ENCODE data around the gene SDC3. TPM values are rescaled to one million over a fixed set of nuclear protein-coding genes. Genes with fewer than 3 reads are reported as not detected.

Gene SDC3
- total RNA-seq, 4 donors from 2014 or later, result 2.9 to 11.6 (median 5.1) TPM

DNA sequence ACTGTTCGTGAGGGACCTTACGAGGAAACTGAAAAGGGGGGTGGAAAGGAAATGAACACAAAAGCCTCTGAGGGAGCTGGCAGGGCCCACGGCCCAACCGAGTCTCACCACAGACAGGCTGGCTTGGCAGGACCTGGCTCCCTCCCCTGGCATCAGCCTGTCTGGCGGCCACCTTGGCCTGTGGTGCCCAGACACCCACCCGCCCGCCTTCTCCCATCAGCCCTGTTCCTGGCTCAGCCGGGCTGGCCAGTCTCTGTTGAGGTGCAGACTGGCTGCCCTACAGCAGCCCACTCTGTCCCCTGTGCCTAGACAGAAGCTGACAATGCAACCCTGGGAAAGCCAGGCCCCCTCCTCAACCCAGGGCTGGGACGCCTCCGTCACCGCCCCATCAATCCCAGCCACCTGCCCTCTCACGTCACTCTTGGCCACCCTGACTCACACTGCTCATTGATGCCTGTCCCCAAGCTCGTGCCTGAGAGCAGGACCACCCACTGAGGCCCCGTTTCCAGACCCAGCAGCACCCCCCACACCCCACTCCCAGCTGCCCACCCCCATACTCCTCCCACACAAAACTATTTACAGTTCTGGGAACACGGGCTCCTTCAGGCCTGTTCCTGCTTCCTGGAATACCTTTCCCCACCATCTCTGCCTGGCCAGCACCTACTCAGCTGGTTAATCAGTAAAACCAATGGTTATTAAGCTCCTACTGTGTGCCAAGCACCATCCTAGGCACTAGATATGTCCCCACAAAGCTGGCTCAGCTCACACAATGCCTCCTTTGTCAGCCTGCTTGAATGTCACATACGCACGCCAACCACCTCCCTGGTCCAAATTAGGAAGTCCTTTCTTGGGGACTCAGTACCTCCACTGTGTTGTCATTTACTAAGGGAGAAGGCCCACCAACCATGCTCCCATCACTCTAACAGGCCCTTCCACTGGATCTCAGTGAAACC is 22.7 kb downstream of the SDC3 start:
- Histone ChIP-seq H3K36me3 (no peaks in the 10 kb centered on the region), H3K27me3 (no peaks in the 10 kb centered on the region), H3K4me3 (no peak overlapping the region), H3K27ac (peak overlapping the region; percentile 7 to 88 (median 81)), H3K4me1 (peaks cover 4 to 43% (median 11%) of the 10 kb centered on the region in 3 donors), H3K9me3 (no peaks in the 10 kb centered on the region)
- 60 to 62% methylated on average over 9 to 13 of the region's 17 CpGs for WGBS, 2 donors
- no peak for DNase-seq
- no peak for TF ChIP-seq POLR2A (IDR thresholded peaks at IDR 0.05)
- TF ChIP-seq, protein P1, sequence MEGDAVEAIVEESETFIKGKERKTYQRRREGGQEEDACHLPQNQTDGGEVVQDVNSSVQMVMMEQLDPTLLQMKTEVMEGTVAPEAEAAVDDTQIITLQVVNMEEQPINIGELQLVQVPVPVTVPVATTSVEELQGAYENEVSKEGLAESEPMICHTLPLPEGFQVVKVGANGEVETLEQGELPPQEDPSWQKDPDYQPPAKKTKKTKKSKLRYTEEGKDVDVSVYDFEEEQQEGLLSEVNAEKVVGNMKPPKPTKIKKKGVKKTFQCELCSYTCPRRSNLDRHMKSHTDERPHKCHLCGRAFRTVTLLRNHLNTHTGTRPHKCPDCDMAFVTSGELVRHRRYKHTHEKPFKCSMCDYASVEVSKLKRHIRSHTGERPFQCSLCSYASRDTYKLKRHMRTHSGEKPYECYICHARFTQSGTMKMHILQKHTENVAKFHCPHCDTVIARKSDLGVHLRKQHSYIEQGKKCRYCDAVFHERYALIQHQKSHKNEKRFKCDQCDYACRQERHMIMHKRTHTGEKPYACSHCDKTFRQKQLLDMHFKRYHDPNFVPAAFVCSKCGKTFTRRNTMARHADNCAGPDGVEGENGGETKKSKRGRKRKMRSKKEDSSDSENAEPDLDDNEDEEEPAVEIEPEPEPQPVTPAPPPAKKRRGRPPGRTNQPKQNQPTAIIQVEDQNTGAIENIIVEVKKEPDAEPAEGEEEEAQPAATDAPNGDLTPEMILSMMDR (IDR thresholded peaks at IDR 0.05), result no peak
- intact Hi-C loops (cut with DNase I), result no loop called here

GRCh38 chr1:30884723-30885122 is 23.8 kb downstream of the SDC3 start:
- no peaks in the 10 kb centered on the region for H3K27me3 ChIP-seq
- no peaks in the 10 kb centered on the region for H3K9me3 ChIP-seq
- H3K27ac ChIP-seq, result peak overlapping the region in 3 of 4 donors; percentile 34 to 88 (median 82)
- WGBS, 2 donors, result 84 to 87% methylated on average over 5 of the region's 5 CpGs
- intact Hi-C loops (cut with DNase I), result no loop called here
- no peak overlapping the region for H3K4me3 ChIP-seq
- peaks cover 4 to 48% (median 12%) of the 10 kb centered on the region in 3 donors for H3K4me1 ChIP-seq
- no peak for DNase-seq
- TF ChIP-seq, protein P1 (IDR thresholded peaks at IDR 0.05), result no peak
- TF ChIP-seq POLR2A (IDR thresholded peaks at IDR 0.05), result no peak
- H3K36me3 ChIP-seq, result no peaks in the 10 kb centered on the region

- Histone ChIP-seq H3K9me3 (no peaks in the 10 kb centered on the region), H3K27me3 (peaks cover 0 to 2% (median 0%) of the 10 kb centered on the region in 4 donors), H3K36me3 (no peaks in the 10 kb centered on the region), H3K4me3 (no peak overlapping the region), H3K27ac (peak overlapping the region in 3 of 4 donors; percentile 34 to 82 (median 64)), H3K4me1 (peaks cover 5 to 49% (median 17%) of the 10 kb centered on the region in 3 donors)
- TF ChIP-seq POLR2A (IDR thresholded peaks at IDR 0.05), result no peak
- TF ChIP-seq, protein P1 (IDR thresholded peaks at IDR 0.05), result no peak
- whole genome bisulfite sequencing, 2 donors, result 60 to 74% methylated on average over 2 to 3 of the region's 18 CpGs
- intact Hi-C loops (cut with DNase I), result no loop called here
- DNase-seq, result no peak
Measured at GRCh38 chr1:30883389-30884172, 25.0 kb downstream of the SDC3 start.

DNA sequence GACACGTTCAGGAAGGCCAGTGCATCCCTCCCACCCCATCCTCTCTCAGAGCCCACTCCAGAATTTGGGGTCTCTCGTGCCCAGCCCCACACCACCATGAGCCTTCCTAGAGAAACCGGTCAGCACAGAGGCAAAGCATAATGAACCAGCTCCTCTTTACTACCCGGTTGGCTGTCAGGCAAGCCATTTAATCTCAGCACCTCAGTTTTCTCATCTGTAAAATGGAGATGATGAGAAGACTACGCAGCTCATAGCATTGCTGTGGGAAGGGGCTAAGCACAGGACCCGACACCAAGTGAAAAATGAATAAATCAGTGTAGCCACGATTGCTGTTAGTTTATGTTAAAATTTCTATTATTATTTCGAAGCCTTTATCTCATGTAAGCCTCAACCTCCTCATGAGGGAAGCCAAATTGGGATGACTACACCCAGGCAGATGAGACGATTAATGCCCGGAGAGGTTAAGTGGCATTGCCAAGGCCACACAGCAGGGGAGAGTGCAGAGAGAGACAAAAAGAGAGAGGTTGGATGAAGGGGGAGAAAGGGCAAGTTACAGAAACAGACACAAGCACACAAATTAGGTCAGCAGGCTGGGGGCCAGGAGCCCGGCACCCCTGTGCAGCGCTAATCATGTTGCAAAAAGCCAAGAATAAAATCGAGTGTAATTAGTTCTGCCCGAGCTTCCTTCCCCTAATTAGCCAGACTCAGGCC is 25.7 kb downstream of the SDC3 start:
- H3K27me3 ChIP-seq, result peaks cover 0 to 6% (median 0%) of the 10 kb centered on the region in 4 donors
- DNase-seq, result no peak
- no peaks in the 10 kb centered on the region for H3K9me3 ChIP-seq
- WGBS, 2 donors, result 73 to 75% methylated on average over 8 to 13 of the region's 14 CpGs
- peak overlapping the region in 2 of 4 donors; percentile 34 to 64 for H3K27ac ChIP-seq
- peaks cover 5 to 49% (median 20%) of the 10 kb centered on the region in 3 donors for H3K4me1 ChIP-seq
- intact Hi-C loops (cut with DNase I), result no loop called here
- TF ChIP-seq, protein P1 (IDR thresholded peaks at IDR 0.05), result no peak
- no peak for TF ChIP-seq POLR2A (IDR thresholded peaks at IDR 0.05)
- no peak overlapping the region for H3K4me3 ChIP-seq
- no peaks in the 10 kb centered on the region for H3K36me3 ChIP-seq
